Smooth muscle cell of the brain vasculature (primary cell): ENCODE results near the gene SPTBN4.
"Not testable (repeated sequence)": the region's sequence is repeated elsewhere in the genome, so short reads cannot be mapped to it uniquely, and the experiment has no call there.

ENCODE experiments used
- DNase-seq: peaks from one replicate; pipeline ENCODE4 v3.0.0-alpha.2; 2012; ENCODE audit warnings: low read depth, low spot score

SPTBN4 gene

DNA sequence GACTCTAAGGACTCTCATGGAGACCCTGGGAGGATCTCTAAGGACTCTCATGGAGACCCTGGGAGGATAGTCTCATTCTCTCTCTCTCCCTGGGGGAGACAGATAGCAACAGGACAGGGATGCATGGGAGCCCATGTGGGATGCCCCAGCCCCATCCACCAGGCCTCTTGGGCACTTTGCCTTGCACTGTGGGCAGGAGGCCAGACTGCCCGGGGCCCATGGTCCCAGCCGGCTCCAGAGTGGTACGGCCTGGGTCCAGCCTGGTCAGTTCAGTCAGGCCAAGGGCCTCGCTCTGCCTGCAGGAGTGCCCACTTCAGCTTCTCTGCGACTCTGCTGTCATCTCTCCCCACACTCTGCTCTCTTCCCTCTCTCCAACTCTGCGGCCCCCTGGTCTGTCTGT, 61.3 kb downstream of the SPTBN4 start:
- no peak for DNase-seq

GRCh38 chr19:40528533-40529092, 61.8 kb downstream of the SPTBN4 start:
- no peak for DNase-seq

- peak; percentile 37 for DNase-seq
Observed at GRCh38 chr19:40529093-40529954, 62.5 kb downstream of the SPTBN4 start.

GRCh38 chr19:40530091-40530901, 63.5 kb downstream of the SPTBN4 start:
- DNase-seq = no peak

- no peak for DNase-seq
Observed at GRCh38 chr19:40533508-40533907, 66.7 kb downstream of the SPTBN4 start.

GRCh38 chr19:40534148-40534547, 67.3 kb downstream of the SPTBN4 start:
- no peak for DNase-seq

DNA sequence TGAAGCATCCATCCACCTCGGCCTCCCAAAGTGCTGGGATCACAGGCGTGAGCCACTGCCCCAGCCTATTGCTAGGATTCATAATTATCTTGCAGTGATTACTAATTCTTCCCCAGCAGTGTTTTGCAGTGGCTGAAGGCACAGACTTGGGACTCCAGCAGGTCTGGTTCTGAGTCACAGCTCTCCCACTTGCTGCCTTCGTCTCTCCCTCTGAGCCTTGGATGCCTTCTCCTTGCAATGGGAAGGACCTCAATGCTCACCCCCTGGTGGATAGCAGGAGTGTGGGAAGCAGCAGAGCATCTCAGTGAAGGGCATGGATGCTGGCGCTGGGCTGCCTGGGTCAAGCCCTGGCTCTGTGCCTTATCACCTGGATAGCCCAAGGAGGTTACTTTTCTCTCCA, 72.3 kb downstream of the SPTBN4 start:
- no peak for DNase-seq

GRCh38 chr19:40542202-40542859, 75.5 kb downstream of the SPTBN4 start:
- no peak for DNase-seq

- no peak for DNase-seq
Observed at GRCh38 chr19:40543029-40543597, 76.3 kb downstream of the SPTBN4 start.

DNA sequence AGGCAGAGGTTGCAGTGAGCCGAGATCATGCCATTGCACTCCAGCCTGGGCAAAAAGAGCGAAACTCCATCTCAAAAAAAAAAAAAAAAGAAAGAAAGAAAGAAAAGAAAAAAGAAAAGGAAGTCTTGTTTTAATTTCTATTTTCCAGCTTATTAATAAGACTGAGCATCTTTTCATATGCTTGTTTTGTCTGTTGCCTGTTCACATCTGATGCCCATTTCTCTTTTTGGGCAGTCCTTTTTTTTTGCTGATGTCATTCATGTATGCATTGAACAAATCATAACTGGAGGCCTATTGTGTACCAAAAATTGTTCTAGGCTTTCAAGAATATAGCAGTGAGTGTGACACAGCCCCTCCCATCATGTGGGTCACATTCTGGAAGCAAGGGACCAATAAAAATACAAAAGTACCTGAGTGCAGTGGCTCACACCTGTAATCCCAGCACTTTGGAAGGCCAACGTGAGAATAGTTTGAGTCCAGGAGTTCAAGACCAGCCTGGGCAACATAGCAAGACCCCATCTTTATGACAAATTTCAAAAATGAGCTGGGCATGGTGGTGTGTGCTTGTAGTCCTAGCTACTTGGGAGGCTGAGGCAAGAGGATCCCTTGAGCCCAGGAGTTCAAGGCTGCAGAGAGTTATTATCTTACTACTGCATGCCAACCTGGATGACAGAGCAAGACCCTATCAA, 79.5 kb downstream of the SPTBN4 start:
- not testable (repeated sequence) for DNase-seq

DNA sequence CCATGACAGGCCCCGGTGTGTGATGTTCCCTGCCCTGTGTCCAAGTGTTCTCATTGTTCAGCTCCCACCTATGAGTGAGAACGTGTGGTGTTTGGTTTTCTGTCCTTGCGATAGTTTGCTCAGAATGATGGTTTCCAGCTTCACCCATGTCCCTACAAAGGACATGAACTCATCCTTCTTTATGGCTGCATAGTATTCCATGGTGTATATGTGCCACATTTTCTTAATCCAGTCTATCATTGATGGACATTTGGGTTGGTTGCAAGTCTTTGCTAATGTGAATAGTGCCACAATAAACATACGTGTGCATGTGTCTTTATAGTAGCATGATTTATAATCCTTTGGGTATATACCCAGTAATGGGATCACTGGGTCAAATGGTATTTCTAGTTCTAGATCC, 80.4 kb downstream of the SPTBN4 start:
- not testable (repeated sequence) for DNase-seq

GRCh38 chr19:40547836-40548235, 81.0 kb downstream of the SPTBN4 start:
- DNase-seq = no peak

DNA sequence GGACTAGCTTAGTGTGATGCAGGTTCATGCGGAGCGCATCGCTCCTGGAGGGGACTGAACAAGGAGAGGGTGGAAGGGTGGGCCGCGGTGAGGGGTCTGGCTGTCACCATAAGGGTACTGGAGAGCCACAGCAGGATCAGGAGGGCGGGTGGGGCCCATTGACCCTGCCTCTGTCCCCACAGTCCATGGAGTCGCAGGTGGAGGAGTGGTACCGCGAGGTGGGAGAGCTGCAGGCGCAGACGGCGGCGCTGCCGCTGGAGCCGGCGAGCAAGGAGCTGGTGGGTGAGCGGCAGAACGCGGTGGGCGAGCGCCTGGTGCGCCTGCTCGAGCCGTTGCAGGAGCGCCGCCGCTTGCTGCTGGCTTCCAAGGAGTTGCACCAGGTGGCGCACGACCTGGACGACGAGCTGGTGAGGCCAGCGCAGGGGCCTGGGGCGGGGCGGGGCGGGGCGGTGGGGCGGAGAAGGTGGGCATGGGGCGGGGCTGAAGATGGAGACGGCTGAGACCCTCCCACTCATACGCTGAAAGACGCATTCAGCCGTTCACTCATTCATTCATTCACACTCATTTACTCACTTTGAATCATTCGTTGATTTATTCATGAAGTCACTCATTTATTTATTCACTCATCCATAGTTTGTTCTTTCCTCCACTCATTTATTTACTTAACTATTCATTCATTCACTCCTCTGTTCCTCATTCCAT, 82.4 kb downstream of the SPTBN4 start:
- no peak for DNase-seq

DNA sequence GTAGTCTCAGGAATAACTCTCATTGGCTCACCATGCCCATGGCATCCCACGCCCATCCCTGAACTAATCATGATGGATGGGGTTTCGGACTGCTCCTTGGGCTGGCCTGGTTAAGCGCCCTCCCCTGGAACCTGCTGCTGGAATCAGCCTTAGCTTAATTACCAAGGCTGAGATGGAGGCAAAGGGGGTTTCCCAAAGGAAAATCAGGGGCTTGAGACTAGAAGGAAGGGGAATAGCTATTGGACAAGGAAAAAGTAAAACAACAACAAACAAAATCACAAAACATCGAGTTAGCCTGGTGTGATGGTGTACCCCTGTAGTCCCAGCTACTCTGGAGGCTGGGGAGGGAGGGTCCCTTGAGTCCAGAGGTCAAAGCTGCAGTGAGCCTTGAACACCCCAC, 84.2 kb downstream of the SPTBN4 start:
- no peak for DNase-seq

DNA sequence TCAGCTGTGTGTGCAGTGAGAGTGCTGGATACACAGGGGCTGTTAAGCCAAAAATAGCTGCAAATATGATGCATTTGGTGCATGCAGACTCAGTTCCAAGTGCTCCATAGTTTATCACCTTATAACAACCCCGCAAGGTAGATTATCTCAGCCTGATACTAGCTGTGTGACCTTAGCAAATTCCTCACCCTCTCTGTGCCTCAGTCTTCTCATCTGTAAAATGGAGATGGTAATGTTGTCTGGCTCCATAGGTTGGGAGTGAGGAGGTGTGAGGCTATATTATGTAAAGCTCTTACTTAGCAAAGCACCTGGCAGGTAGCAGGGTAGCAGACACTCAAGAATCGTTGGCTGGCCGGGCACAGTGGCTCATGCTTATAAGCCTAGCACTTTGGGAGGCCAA, 86.0 kb downstream of the SPTBN4 start:
- no peak for DNase-seq

- DNase-seq = no peak
Observed at GRCh38 chr19:40553885-40554857, 87.4 kb downstream of the SPTBN4 start.

GRCh38 chr19:40555978-40556689, 89.3 kb downstream of the SPTBN4 start:
- DNase-seq = no peak

DNA sequence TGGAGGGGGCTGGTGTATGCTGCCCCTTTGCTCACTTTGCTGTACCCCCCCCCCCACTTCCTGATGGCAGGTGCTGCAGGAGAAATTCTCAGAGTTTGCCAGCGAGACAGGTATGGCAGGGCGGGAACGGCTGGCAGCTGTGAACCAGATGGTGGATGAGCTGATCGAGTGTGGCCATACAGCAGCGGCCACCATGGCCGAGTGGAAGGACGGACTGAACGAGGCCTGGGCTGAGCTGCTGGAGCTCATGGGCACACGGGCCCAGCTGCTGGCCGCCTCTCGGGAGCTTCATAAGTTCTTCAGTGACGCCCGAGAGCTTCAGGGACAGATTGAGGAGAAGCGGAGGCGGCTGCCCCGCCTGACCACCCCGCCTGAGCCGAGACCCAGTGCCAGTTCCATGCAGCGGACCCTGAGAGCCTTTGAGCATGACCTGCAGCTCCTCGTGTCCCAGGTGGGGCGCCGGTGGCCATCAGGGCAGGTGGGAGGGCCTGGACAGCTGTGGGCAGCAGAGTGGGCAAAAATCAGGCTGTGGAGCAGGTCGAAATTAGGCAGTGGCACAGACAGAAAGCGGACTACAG, 90.2 kb downstream of the SPTBN4 start:
- no peak for DNase-seq
